HepG2 (cell line): ENCODE results near the gene ECD. TPM values are rescaled to one million over a fixed set of nuclear protein-coding genes. Genes with fewer than 3 reads are reported as not detected.

Experiments
- ARID4A ChIP-seq: sonication (generic); formaldehyde crosslinking; IDR thresholded peaks from 2 replicates; pipeline ENCODE4 v1.5.0; 2020; ENCODE audit warnings: mild to moderate bottlenecking, missing genetic modification reagents, borderline replicate concordance
- ATF4 ChIP-seq, 2 experiments: fragments of 450-650 bp in 1 of 2; sonication (generic) in 1 of 2; formaldehyde crosslinking; IDR thresholded peaks; 2 replicates each; pipeline versions ENCODE4 v1.5.0 to v1.8.0; 2020 to 2022; ENCODE audit warnings: mild to moderate bottlenecking in 1 of 2, missing genetic modification reagents in 1 of 2
- FLYWCH1 ChIP-seq: sonication (generic); formaldehyde crosslinking; IDR thresholded peaks from 2 replicates; pipeline ENCODE4 v1.8.1; 2023; ENCODE audit warnings: mild to moderate bottlenecking, missing genetic modification reagents
- HDAC2 ChIP-seq: sonication (generic); formaldehyde crosslinking; IDR thresholded peaks from 2 replicates; pipeline ENCODE4 v1.4.0; 2020; ENCODE audit warnings: missing genetic modification reagents
- HNF1A ChIP-seq, 2 experiments: sonication (generic) in 1 of 2; formaldehyde crosslinking in 1 of 2; IDR thresholded peaks; 2 replicates each; pipeline versions ENCODE4 v1.4.0 to v1.6.1; 2016 to 2020; ENCODE audit warnings: borderline replicate concordance in 1 of 2, low read depth in 1 of 2, mild to moderate bottlenecking in 1 of 2, missing genetic modification reagents in 1 of 2
- KLF11 ChIP-seq: IDR thresholded peaks from 2 replicates; pipeline ENCODE4 v1.6.1; 2016; ENCODE audit warnings: missing compliant biosample characterization
- NFE2 ChIP-seq: sonication (generic); formaldehyde crosslinking; IDR thresholded peaks from 2 replicates; pipeline ENCODE4 v1.4.0; 2020; ENCODE audit warnings: missing genetic modification reagents
- RFX3 ChIP-seq: IDR thresholded peaks from 2 replicates; pipeline ENCODE4 v1.6.1; 2016; ENCODE audit warnings: missing biosample characterization, missing genetic modification reagents
- SALL1 ChIP-seq: sonication (generic); formaldehyde crosslinking; IDR thresholded peaks from 2 replicates; pipeline ENCODE4 v1.8.0; 2022; ENCODE audit warnings: mild to moderate bottlenecking, missing genetic modification reagents
- SCMH1 ChIP-seq: sonication (generic); formaldehyde crosslinking; IDR thresholded peaks from 2 replicates; pipeline ENCODE4 v1.9.0; 2021; ENCODE audit warnings: missing genetic modification reagents, mild to moderate bottlenecking, borderline replicate concordance
- ZC3H4 ChIP-seq: sonication (generic); formaldehyde crosslinking; IDR thresholded peaks from 2 replicates; pipeline ENCODE4 v1.4.0; 2020; ENCODE audit warnings: missing genetic modification reagents, borderline replicate concordance
- ZFAT ChIP-seq: sonication (generic); formaldehyde crosslinking; conservative IDR thresholded peaks from 2 replicates; pipeline ENCODE4 v1.8.1; 2023; ENCODE audit warnings: missing genetic modification reagents, inconsistent platforms
- ZFP36 ChIP-seq: fragments of 150-350 bp; IDR thresholded peaks from 2 replicates; pipeline ENCODE4 v1.6.1; 2018; ENCODE audit warnings: borderline replicate concordance, low read length, low read depth; ENCODE audit not compliant: partially characterized antibody
- ZNF160 ChIP-seq: sonication (generic); formaldehyde crosslinking; IDR thresholded peaks from 2 replicates; pipeline ENCODE4 v1.8.0; 2022; ENCODE audit warnings: mild to moderate bottlenecking, inconsistent platforms, missing genetic modification reagents
- ZNF230 ChIP-seq: sonication (generic); formaldehyde crosslinking; IDR thresholded peaks from 2 replicates; pipeline ENCODE4 v1.4.0; 2020; ENCODE audit warnings: mild to moderate bottlenecking, missing genetic modification reagents
- ZNF331 ChIP-seq: sonication (generic); formaldehyde crosslinking; IDR thresholded peaks from 2 replicates; pipeline ENCODE4 v1.4.0; 2020; ENCODE audit warnings: missing genetic modification reagents
- ZNF572 ChIP-seq: sonication (generic); formaldehyde crosslinking; IDR thresholded peaks from 2 replicates; pipeline ENCODE4 v1.5.1; 2020; ENCODE audit warnings: mild to moderate bottlenecking, missing genetic modification reagents
- ZNF761 ChIP-seq: sonication (generic); formaldehyde crosslinking; conservative IDR thresholded peaks from 2 replicates; pipeline ENCODE4 v1.4.0; 2020; ENCODE audit warnings: mild to moderate bottlenecking, missing genetic modification reagents
- ZNF776 ChIP-seq: sonication (generic); formaldehyde crosslinking; IDR thresholded peaks from 2 replicates; pipeline ENCODE4 v1.4.0; 2020; ENCODE audit warnings: mild to moderate bottlenecking, missing genetic modification reagents
- ZNF780A ChIP-seq: sonication (generic); formaldehyde crosslinking; IDR thresholded peaks from 2 replicates; pipeline ENCODE4 v1.8.0; 2022; ENCODE audit warnings: mild to moderate bottlenecking, missing genetic modification reagents, moderate library complexity
- polyA plus RNA-seq, 8 experiments: library from polyadenylated mRNA; depleted of rRNA in 3 of 8; stranded (reverse) in 7 of 8; unstranded in 1 of 8; fragments of >200 nt; fragmentation: Illumina TruSeq in 4 of 8; extraction: Trizol in 4 of 8; gene quantifications; 2 replicates each; pipeline versions ENCODE4 v1.2.1 to v1.2.3, GENCODE V29; 2011 to 2016; ENCODE audit warnings: low read depth in 4 of 8, missing spikeins in 1 of 8, mixed read lengths in 1 of 8; ENCODE audit not compliant: insufficient read depth in 1 of 8
- total RNA-seq, 5 experiments: library from RNA; depleted of rRNA; stranded (reverse); fragments of >200 nt; fragmentation: Illumina TruSeq; extraction: Trizol; gene quantifications; 2 replicates each; pipeline ENCODE4 v1.2.3, GENCODE V29; 2016; ENCODE audit warnings: low read depth in 1 of 5

Gene ECD
- total and polyA plus RNA-seq, 2 of the 13 experiments (the other 11 are each of a cell fraction or from before 2014, with no cell fraction given): 21.5 to 27.6 TPM

GRCh38 chr10:73096449-73097304, 71.1 kb downstream of the ECD start, which contains the start of gene P4HA1 (continued):
- TF ChIP-seq HNF1A (IDR thresholded peaks at IDR 0.05; ENCODE audit: low read depth) (no peak), HNF1A (CRISPR knock-in tag; IDR thresholded peaks at IDR 0.05; ENCODE audit: borderline replicate concordance) (peak; percentile 73), ZNF160 (peak; percentile 82), ATF4 (CRISPR knock-in tag; IDR thresholded peaks at IDR 0.05) (peak in 1 of 2 experiments; percentile 55; a peak in 1 of 4 replicates), HDAC2 (CRISPR knock-in tag) (peak; percentile 97), NFE2 (CRISPR knock-in tag) (no peak), SALL1 (CRISPR knock-in tag) (peak; percentile 97), ZNF230 (CRISPR knock-in tag) (peak; percentile 83), KLF11 (peak; percentile 60; the same call in 1 of the 2 replicates), ZNF780A (CRISPR knock-in tag) (no peak), ZFP36 (no peak), FLYWCH1 (CRISPR knock-in tag) (no peak; the same call in 1 of the 2 replicates), RFX3 (CRISPR knock-in tag) (peak; percentile 88), ARID4A (peak; percentile 92), SCMH1 (CRISPR knock-in tag) (no peak), ZNF572 (CRISPR knock-in tag) (no peak), ZNF761 (CRISPR knock-in tag) (peak; percentile 71), ZFAT (CRISPR knock-in tag) (0 out of 2 replicates have a peak, but pooled peaks have one; percentile 53), ZNF331 (CRISPR knock-in tag) (peak; percentile 70; the same call in 1 of the 2 replicates), ZC3H4 (CRISPR knock-in tag) (no peak; the same call in 1 of the 2 replicates), ZNF776 (CRISPR knock-in tag) (peak; percentile 88; the same call in 1 of the 2 replicates)
